ENCODE data around the gene C9orf43.

The C9orf43 gene

DNA sequence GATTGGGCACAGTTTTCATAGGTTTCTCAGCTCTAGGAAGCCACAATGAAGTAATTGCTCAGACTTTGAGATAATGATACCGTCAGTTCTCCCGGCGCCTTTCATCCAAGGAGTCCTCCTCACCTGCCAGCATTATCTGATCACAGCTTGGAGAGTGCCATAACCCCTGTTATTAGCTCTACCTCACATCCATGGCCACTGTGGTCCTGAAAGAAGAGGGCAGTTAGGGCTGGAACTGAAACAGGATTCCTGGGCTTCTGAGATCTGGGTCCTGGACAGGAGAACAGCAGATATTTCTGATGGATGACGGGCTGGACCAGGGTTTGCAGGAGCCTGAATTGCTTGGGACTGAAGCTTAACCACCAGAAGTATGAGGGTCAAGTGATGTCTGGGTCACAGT, 66.5 kb downstream of the C9orf43 start:
- Histone ChIP-seq H3K36me3 (ENCODE audit: control insufficient read depth in 1 of 2, insufficient read depth in 2 of 2, low read length in 2 of 2) (peaks cover 0 to 2% of the 10 kb centered on the region in 2 experiments), H2BK5ac (ENCODE audit: low read depth, low read length, poor library complexity) (no peak overlapping the region), H4K91ac (ENCODE audit: low read depth, low read length) (no peak overlapping the region), H3K79me2 (ENCODE audit: control insufficient read depth, insufficient read depth, low read length, poor library complexity) (no peaks in the 10 kb centered on the region), H3K4me2 (ENCODE audit: low read length) (no peak overlapping the region), H2BK12ac (ENCODE audit: low read length) (no peak overlapping the region), H3K4me3 (ENCODE audit: low read depth, low read length) (no peak overlapping the region), H3K14ac (ENCODE audit: low read length) (no peak overlapping the region), H3K4me1 (ENCODE audit: control insufficient read depth in 1 of 2, insufficient read depth in 2 of 2, low read length in 2 of 2) (peaks cover 9 to 13% of the 10 kb centered on the region in 2 experiments), H3K9me3 (ENCODE audit: insufficient read depth, low read depth, low read length) (no peaks in the 10 kb centered on the region), H3K9ac (ENCODE audit: low read length) (no peak overlapping the region), H3K27me3 (ENCODE audit: insufficient read depth, low read length) (no peaks in the 10 kb centered on the region), H2AFZ (ENCODE audit: insufficient read depth, low read length, poor library complexity) (no peak overlapping the region), H2AK5ac (ENCODE audit: low read length) (no peak overlapping the region), H2BK120ac (ENCODE audit: insufficient read depth, low read length, poor library complexity) (no peak overlapping the region), H3K18ac (ENCODE audit: low read length) (no peak overlapping the region), H3K4ac (ENCODE audit: low read depth, low read length) (no peak overlapping the region), H4K8ac (ENCODE audit: low read depth, low read length) (no peak overlapping the region), H3K23ac (ENCODE audit: low read length) (no peak overlapping the region), H3K79me1 (ENCODE audit: low read length) (peaks cover 3% of the 10 kb centered on the region), H3K27ac (ENCODE audit: low read depth, low read length) (no peak overlapping the region), H4K12ac (ENCODE audit: low read depth, low read length) (no peak overlapping the region)
- WGBS (ENCODE audit: extremely low coverage, insufficient coverage, insufficient read length), result no CpG with 5 or more reads among the region's 4 CpGs
- no peak for DNase-seq

DNA sequence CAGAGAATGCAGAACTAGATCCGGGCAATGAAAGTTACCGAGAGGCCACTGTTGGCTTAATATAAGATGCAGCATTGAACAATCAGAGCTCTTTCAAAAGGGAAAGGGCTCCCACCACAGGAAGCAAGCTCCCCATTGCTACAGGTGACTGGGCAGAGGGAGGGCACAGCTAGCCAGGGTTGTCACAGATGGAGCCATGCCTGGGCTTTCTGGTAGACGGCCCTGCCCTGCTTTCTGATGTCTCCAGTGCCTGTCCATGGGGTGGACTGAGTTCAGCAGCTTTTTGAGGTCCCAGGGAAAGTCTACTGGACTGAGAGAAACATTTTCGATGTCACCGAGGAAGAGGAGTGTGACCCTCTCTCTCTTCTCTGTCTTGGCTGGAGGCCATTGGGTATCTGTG, 67.1 kb downstream of the C9orf43 start:
- no peak overlapping the region for H3K4me3 ChIP-seq (ENCODE audit: low read depth, low read length)
- no peak overlapping the region for H3K4me2 ChIP-seq (ENCODE audit: low read length)
- no peak for DNase-seq
- no peak overlapping the region for H3K27ac ChIP-seq (ENCODE audit: low read depth, low read length)
- no peak overlapping the region for H2AK5ac ChIP-seq (ENCODE audit: low read length)
- H4K12ac ChIP-seq (ENCODE audit: low read depth, low read length), result no peak overlapping the region
- no peak overlapping the region for H2BK120ac ChIP-seq (ENCODE audit: insufficient read depth, low read length, poor library complexity)
- peaks cover 3% of the 10 kb centered on the region for H3K79me1 ChIP-seq (ENCODE audit: low read length)
- H3K4me1 ChIP-seq (ENCODE audit: control insufficient read depth in 1 of 2, insufficient read depth in 2 of 2, low read length in 2 of 2), result peaks cover 9 to 13% of the 10 kb centered on the region in 2 experiments
- no CpG with 5 or more reads among the region's 5 CpGs for WGBS (ENCODE audit: extremely low coverage, insufficient coverage, insufficient read length)
- H3K14ac ChIP-seq (ENCODE audit: low read length), result no peak overlapping the region
- no peak overlapping the region for H2AFZ ChIP-seq (ENCODE audit: insufficient read depth, low read length, poor library complexity)
- H4K8ac ChIP-seq (ENCODE audit: low read depth, low read length), result no peak overlapping the region
- peak overlapping the region; percentile 14 for H3K4ac ChIP-seq (ENCODE audit: low read depth, low read length)
- H2BK12ac ChIP-seq (ENCODE audit: low read length), result no peak overlapping the region
- H3K23ac ChIP-seq (ENCODE audit: low read length), result no peak overlapping the region
- H3K79me2 ChIP-seq (ENCODE audit: control insufficient read depth, insufficient read depth, low read length, poor library complexity), result no peaks in the 10 kb centered on the region
- no peaks in the 10 kb centered on the region for H3K27me3 ChIP-seq (ENCODE audit: insufficient read depth, low read length)
- no peak overlapping the region for H4K91ac ChIP-seq (ENCODE audit: low read depth, low read length)
- H3K36me3 ChIP-seq (ENCODE audit: control insufficient read depth in 1 of 2, insufficient read depth in 2 of 2, low read length in 2 of 2), result peaks cover 0 to 2% of the 10 kb centered on the region in 2 experiments
- no peak overlapping the region for H2BK5ac ChIP-seq (ENCODE audit: low read depth, low read length, poor library complexity)
- no peaks in the 10 kb centered on the region for H3K9me3 ChIP-seq (ENCODE audit: insufficient read depth, low read depth, low read length)
- no peak overlapping the region for H3K18ac ChIP-seq (ENCODE audit: low read length)
- no peak overlapping the region for H3K9ac ChIP-seq (ENCODE audit: low read length)

- Histone ChIP-seq H3K36me3 (ENCODE audit: control insufficient read depth in 1 of 2, insufficient read depth in 2 of 2, low read length in 2 of 2) (peaks cover 0 to 2% of the 10 kb centered on the region in 2 experiments), H2BK120ac (ENCODE audit: insufficient read depth, low read length, poor library complexity) (no peak overlapping the region), H2AK5ac (ENCODE audit: low read length) (peak overlapping the region; percentile 36), H3K23ac (ENCODE audit: low read length) (no peak overlapping the region), H2BK5ac (ENCODE audit: low read depth, low read length, poor library complexity) (no peak overlapping the region), H3K18ac (ENCODE audit: low read length) (no peak overlapping the region), H3K9ac (ENCODE audit: low read length) (no peak overlapping the region), H3K9me3 (ENCODE audit: insufficient read depth, low read depth, low read length) (no peaks in the 10 kb centered on the region), H4K12ac (ENCODE audit: low read depth, low read length) (peak overlapping the region; percentile 64), H3K4ac (ENCODE audit: low read depth, low read length) (no peak overlapping the region), H3K14ac (ENCODE audit: low read length) (no peak overlapping the region), H3K4me2 (ENCODE audit: low read length) (no peak overlapping the region), H4K8ac (ENCODE audit: low read depth, low read length) (no peak overlapping the region), H3K4me3 (ENCODE audit: low read depth, low read length) (no peak overlapping the region), H3K79me1 (ENCODE audit: low read length) (peaks cover 3% of the 10 kb centered on the region), H3K27ac (ENCODE audit: low read depth, low read length) (no peak overlapping the region), H3K27me3 (ENCODE audit: insufficient read depth, low read length) (no peaks in the 10 kb centered on the region), H2AFZ (ENCODE audit: insufficient read depth, low read length, poor library complexity) (no peak overlapping the region), H3K79me2 (ENCODE audit: control insufficient read depth, insufficient read depth, low read length, poor library complexity) (peaks cover 1% of the 10 kb centered on the region), H2BK12ac (ENCODE audit: low read length) (no peak overlapping the region), H3K4me1 (ENCODE audit: control insufficient read depth in 1 of 2, insufficient read depth in 2 of 2, low read length in 2 of 2) (peaks cover 13% of the 10 kb centered on the region in 2 experiments), H4K91ac (ENCODE audit: low read depth, low read length) (no peak overlapping the region)
- DNase-seq, result no peak
- WGBS (ENCODE audit: extremely low coverage, insufficient coverage, insufficient read length), result no CpG with 5 or more reads among the region's 7 CpGs
Observed at GRCh38 chr9:113479174-113479621, 68.7 kb downstream of the C9orf43 start.
